HCT116 (cell line): ENCODE results near the gene EHD4. TPM values are rescaled to one million over a fixed set of nuclear protein-coding genes. Genes with fewer than 3 reads are reported as not detected.

Source experiments
- ATAC-seq: fragments of 200-7000 bp; cut with Tn5 transposase; 2 replicates; pipeline ENCODE4 v1.9.1; 2020; ENCODE audit warnings: mild to moderate bottlenecking, moderate library complexity
- BruUV-seq: library from RNA; stranded (reverse); fragments of 400-500 nt; replicated peaks from 2 replicates; lab custom pipeline; 2021; lab: Mats Ljungman, UMichigan
- CTCF ChIA-PET: fragments of 300-600 bp; sonication (Branson Sonifier 250); formaldehyde crosslinking; loops from one replicate; lab custom pipeline; 2021; ENCODE audit warnings: antibody characterized with exemption; lab: Charles Lee
- POLR2A ChIA-PET: fragments of 300-600, 350-600 bp; sonication (Branson Sonifier 250); formaldehyde crosslinking; loops from one replicate; lab custom pipeline; 2021; ENCODE audit warnings: antibody characterized with exemption; lab: Charles Lee
- RAD21 ChIA-PET, 2 experiments: fragments of 300-600 bp; sonication (Branson Sonifier 250); formaldehyde crosslinking; loops; one replicate each; lab custom pipeline; 2023; ENCODE audit warnings: low total read pairs in 2 of 2; ENCODE audit not compliant: uncharacterized antibody in 2 of 2, unreplicated experiment in 2 of 2, low non-redundant PET in 1 of 2; lab: Charles Lee
- DNase-seq: peaks from one replicate; pipeline ENCODE4 v3.0.0-alpha.2; 2010; ENCODE audit warnings: low read depth, low spot score
- H2AFZ ChIP-seq: fragments of 200-600 bp; shearing (Covaris generic), sonication (generic); 2 replicates; pipeline ENCODE4 v1.6.1; 2017; ENCODE audit warnings: low read depth, mixed run types, mixed read lengths, antibody characterized with exemption, low read length; ENCODE audit not compliant: poor library complexity, severe bottlenecking
- H3K27ac ChIP-seq: 2 replicates; pipeline ENCODE4 v1.5.1; 2012; ENCODE audit warnings: low read depth, low read length
- H3K27me3 ChIP-seq: fragments of 200-600 bp; sonication (generic); 2 replicates; pipeline ENCODE4 v1.6.1; 2016; ENCODE audit warnings: mixed run types, low read length, mixed read lengths; ENCODE audit not compliant: insufficient read depth
- H3K36me3 ChIP-seq, 2 experiments: fragments of 200-500 bp in 1 of 2; fragments of 200-600 bp in 1 of 2; sonication (Bioruptor generic) in 1 of 2; sonication (generic) in 1 of 2; 2 replicates each; pipeline versions ENCODE4 v1.5.1 to v1.6.1; 2014 to 2016; ENCODE audit warnings: low read length in 2 of 2, inconsistent platforms in 1 of 2, mixed read lengths in 1 of 2, mixed run types in 1 of 2; ENCODE audit not compliant: insufficient read depth in 2 of 2, control insufficient read depth in 1 of 2
- H3K4me1 ChIP-seq, 2 experiments: fragments of 200-600 bp in 1 of 2; sonication (generic) in 1 of 2; 2 replicates each; pipeline versions ENCODE4 v1.5.1 to v1.6.1; 2012 to 2017; ENCODE audit warnings: low read length in 2 of 2, inconsistent platforms in 1 of 2, mild to moderate bottlenecking in 1 of 2, mixed read lengths in 1 of 2, mixed run types in 1 of 2, moderate library complexity in 1 of 2; ENCODE audit not compliant: insufficient read depth in 2 of 2, control insufficient read depth in 1 of 2
- H3K4me2 ChIP-seq: fragments of 200-600 bp; sonication (generic); 2 replicates; pipeline ENCODE4 v1.6.1; 2017; ENCODE audit warnings: mixed run types, low read length, mixed read lengths
- H3K4me3 ChIP-seq, 2 experiments: fragments of 200-600 bp in 1 of 2; sonication (generic) in 1 of 2; replicated peaks in 1 of 2; 2 replicates each; pipeline ENCODE4 v1.5.1; 2011 to 2016; ENCODE audit warnings: low read length in 2 of 2, control low read depth in 1 of 2, low read depth in 1 of 2, mild to moderate bottlenecking in 1 of 2, mixed read lengths in 1 of 2, mixed run types in 1 of 2
- H3K79me2 ChIP-seq: fragments of 200-600 bp; sonication (generic); 2 replicates; pipeline ENCODE4 v1.6.1; 2017; ENCODE audit warnings: mild to moderate bottlenecking, mixed run types, low read length, moderate library complexity, mixed read lengths; ENCODE audit not compliant: insufficient read depth
- H3K9ac ChIP-seq: fragments of 200-600 bp; sonication (generic); 2 replicates; pipeline ENCODE4 v1.6.1; 2016; ENCODE audit warnings: low read length, mixed read lengths
- H3K9me2 ChIP-seq: fragments of 200-600 bp; sonication (generic), shearing (Covaris generic); 2 replicates; pipeline ENCODE4 v1.6.1; 2017; ENCODE audit warnings: mixed run types, mild to moderate bottlenecking, moderate library complexity; ENCODE audit not compliant: insufficient read depth
- H3K9me3 ChIP-seq, 2 experiments: fragments of 200-500 bp in 1 of 2; fragments of 200-600 bp in 1 of 2; sonication (Bioruptor generic) in 1 of 2; sonication (generic) in 1 of 2; 2 replicates each; pipeline ENCODE4 v1.6.1; 2014 to 2017; ENCODE audit warnings: low read length in 2 of 2, mixed read lengths in 2 of 2, inconsistent platforms in 1 of 2, low read depth in 1 of 2, mild to moderate bottlenecking in 1 of 2, mixed run types in 1 of 2, moderate library complexity in 1 of 2; ENCODE audit not compliant: control insufficient read depth in 1 of 2, insufficient read depth in 1 of 2
- H4K20me1 ChIP-seq: fragments of 200-600 bp; sonication (generic), shearing (Covaris generic); 2 replicates; pipeline ENCODE4 v1.6.1; 2017; ENCODE audit warnings: mixed run types, mild to moderate bottlenecking, moderate library complexity; ENCODE audit not compliant: insufficient read depth
- EZH2 ChIP-seq: fragments of 200-600 bp; sonication (generic); IDR thresholded peaks from 2 replicates; pipeline ENCODE4 v1.6.1; 2017; ENCODE audit warnings: antibody characterized with exemption, mixed run types
- FOSL1 ChIP-seq: IDR thresholded peaks from 2 replicates; pipeline ENCODE4 v1.6.1; 2012; ENCODE audit warnings: low read depth
- JUND ChIP-seq: IDR thresholded peaks from 2 replicates; pipeline ENCODE4 v1.6.1; 2012
- POLR2A ChIP-seq: IDR thresholded peaks from 2 replicates; pipeline ENCODE4 v1.7.0; 2011; ENCODE audit warnings: borderline replicate concordance; ENCODE audit not compliant: insufficient read depth, insufficient read length; ENCODE audit errors: extremely low read depth
- REST ChIP-seq: IDR thresholded peaks from 2 replicates; pipeline ENCODE4 v1.6.1; 2012; ENCODE audit warnings: low read depth
- SRF ChIP-seq: IDR thresholded peaks from 2 replicates; pipeline ENCODE4 v1.6.1; 2012; ENCODE audit warnings: low read depth
- ZBTB33 ChIP-seq: IDR thresholded peaks from 2 replicates; pipeline ENCODE4 v1.6.1; 2011; ENCODE audit warnings: mild to moderate bottlenecking, low read length, moderate library complexity; ENCODE audit not compliant: insufficient replicate concordance; ENCODE audit errors: extremely low read depth
- ZFX ChIP-seq: fragments of 450-650 bp; IDR thresholded peaks from 2 replicates; pipeline ENCODE4 v1.6.1; 2017
- ZNF274 ChIP-seq: fragments of 200-500 bp; sonication (Bioruptor generic); IDR thresholded peaks from 2 replicates; pipeline ENCODE4 v1.6.1; 2014; ENCODE audit warnings: mild to moderate bottlenecking, low read depth, low read length, inconsistent platforms
- intact Hi-C: fragments of 100-400 bp; cut with micrococcal nuclease; formaldehyde crosslinking; loops from 2 replicates; pipeline ENCODE4 v1.10.0; 2022
- total RNA-seq: library from RNA; stranded (reverse); gene quantifications from one replicate; pipeline ENCODE4 v1.2.1, GENCODE V29; 2021; ENCODE audit not compliant: unreplicated experiment

The EHD4 gene
- total RNA-seq, 1 experiment from 2014 or later = 28.0 TPM

GRCh38 chr15:42016971-42017370, 44.6 kb upstream of the EHD4 start:
- ATAC-seq (no peak), DNase-seq (no peak)
- no peaks in the 10 kb centered on the region for H3K4me1 ChIP-seq
- H3K4me2 ChIP-seq = no peak overlapping the region
- ChIA-PET POLR2A (no interaction called here), RAD21 (no interaction called here)
- H3K79me2 ChIP-seq = no peaks in the 10 kb centered on the region
- no peaks in the 10 kb centered on the region for H3K9me2 ChIP-seq
- peaks cover 0 to 1% of the 10 kb centered on the region in 2 experiments; a peak in 1 of 4 replicates for H3K9me3 ChIP-seq
- H2AFZ ChIP-seq = no peak overlapping the region
- H3K36me3 ChIP-seq = no peaks in the 10 kb centered on the region
- H3K9ac ChIP-seq = no peak overlapping the region
- no peaks in the 10 kb centered on the region for H3K27me3 ChIP-seq
- intact Hi-C loops = no loop called here
- TF ChIP-seq POLR2A (no peak), SRF (no peak), FOSL1 (no peak), EZH2 (no peak), REST (no peak)
- TF ChIP-seq, all 23 proteins: peak for 0
- no TSS peak for BruUV-seq
- Histone ChIP-seq H3K4me3 (no peak overlapping the region), H4K20me1 (no peaks in the 10 kb centered on the region), H3K27ac (no peak overlapping the region)
- CTCF ChIA-PET = no interaction called here

- no peaks in the 10 kb centered on the region for H4K20me1 ChIP-seq
- intact Hi-C loops = no loop called here
- no peak overlapping the region for H3K4me3 ChIP-seq
- TF ChIP-seq ZBTB33 (no peak), SRF (no peak), EZH2 (no peak), ZNF274 (no peak), JUND (no peak), ZFX (no peak)
- no peaks in the 10 kb centered on the region for H3K9me2 ChIP-seq
- H3K79me2 ChIP-seq = no peaks in the 10 kb centered on the region
- RAD21 ChIA-PET = no interaction called here
- no peak for ATAC-seq
- no peak overlapping the region for H3K27ac ChIP-seq
- no peak overlapping the region for H2AFZ ChIP-seq
- H3K9ac ChIP-seq = no peak overlapping the region
- H3K27me3 ChIP-seq = no peaks in the 10 kb centered on the region
- peaks cover 6 to 15% of the 10 kb centered on the region in 2 experiments for H3K4me1 ChIP-seq
- H3K36me3 ChIP-seq = no peaks in the 10 kb centered on the region
- no peak overlapping the region for H3K4me2 ChIP-seq
- CTCF ChIA-PET = no interaction called here
- H3K9me3 ChIP-seq = no peaks in the 10 kb centered on the region
- POLR2A ChIA-PET = no interaction called here
- no peak for DNase-seq
- BruUV-seq = no TSS peak
Measured at GRCh38 chr15:42014406-42014805, 42.0 kb upstream of the EHD4 start.
